NCI-H446 (cell line): ENCODE measurements around the gene TRPM2.
A peak's percentile ranks its signal among the peaks of the same experiment; 100 is the strongest.

ENCODE experiments used
- DNase-seq, 2 experiments: peaks; one replicate each; lab custom pipeline; 2025; lab: John Stamatoyannopoulos, UW

The TRPM2 gene

DNA sequence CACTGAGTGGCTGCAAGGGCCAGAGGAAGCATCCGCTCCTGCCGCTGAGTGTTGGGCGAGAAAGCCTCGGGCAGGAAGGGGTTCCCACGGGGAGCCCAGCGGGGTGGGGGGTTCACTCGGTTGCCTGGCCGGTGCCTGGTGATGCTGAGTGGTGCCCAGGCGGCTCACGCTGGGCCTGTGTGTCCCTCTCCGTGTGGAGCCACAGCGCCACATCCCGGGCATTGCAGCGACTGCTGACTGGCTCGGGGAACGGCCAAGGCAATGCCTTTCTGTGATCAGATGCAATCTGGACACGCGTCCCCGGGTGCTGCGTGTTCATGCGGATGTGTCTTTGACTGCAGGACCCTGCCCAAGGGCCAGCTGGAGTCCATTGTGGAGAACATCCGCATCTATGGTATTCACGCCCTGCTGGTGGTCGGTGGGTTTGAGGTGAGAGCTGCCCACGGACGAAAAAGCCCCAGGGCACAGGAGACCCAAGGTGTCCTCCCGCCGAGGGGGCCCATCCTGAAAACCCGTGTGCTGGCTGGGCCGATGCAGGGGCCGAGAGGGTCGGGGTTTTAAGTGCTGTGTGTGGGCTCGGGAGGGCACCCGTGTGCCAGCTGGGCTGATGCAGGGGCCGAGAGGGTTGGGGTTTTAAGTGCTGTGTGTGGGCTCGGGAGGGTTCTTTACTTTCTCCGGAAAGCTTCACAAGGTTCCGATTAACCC lies 30.6 kb upstream of the TRPM2 start:
- DNase-seq = no peak

DNA sequence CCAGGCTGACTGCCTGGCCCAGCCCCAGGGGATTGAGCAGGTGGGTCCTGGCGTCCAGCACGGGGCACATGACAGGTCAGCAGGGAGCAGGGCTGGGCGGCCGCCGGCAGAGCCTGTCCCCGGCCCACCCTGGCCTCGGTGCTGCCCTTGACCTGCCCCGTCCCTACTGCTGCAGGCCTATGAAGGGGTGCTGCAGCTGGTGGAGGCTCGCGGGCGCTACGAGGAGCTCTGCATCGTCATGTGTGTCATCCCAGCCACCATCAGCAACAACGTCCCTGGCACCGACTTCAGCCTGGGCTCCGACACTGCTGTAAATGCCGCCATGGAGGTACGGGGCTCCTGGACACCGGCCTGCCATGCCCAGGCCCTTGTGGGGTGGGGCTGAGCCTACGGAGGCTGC lies 29.8 kb upstream of the TRPM2 start:
- DNase-seq = no peak

DNA sequence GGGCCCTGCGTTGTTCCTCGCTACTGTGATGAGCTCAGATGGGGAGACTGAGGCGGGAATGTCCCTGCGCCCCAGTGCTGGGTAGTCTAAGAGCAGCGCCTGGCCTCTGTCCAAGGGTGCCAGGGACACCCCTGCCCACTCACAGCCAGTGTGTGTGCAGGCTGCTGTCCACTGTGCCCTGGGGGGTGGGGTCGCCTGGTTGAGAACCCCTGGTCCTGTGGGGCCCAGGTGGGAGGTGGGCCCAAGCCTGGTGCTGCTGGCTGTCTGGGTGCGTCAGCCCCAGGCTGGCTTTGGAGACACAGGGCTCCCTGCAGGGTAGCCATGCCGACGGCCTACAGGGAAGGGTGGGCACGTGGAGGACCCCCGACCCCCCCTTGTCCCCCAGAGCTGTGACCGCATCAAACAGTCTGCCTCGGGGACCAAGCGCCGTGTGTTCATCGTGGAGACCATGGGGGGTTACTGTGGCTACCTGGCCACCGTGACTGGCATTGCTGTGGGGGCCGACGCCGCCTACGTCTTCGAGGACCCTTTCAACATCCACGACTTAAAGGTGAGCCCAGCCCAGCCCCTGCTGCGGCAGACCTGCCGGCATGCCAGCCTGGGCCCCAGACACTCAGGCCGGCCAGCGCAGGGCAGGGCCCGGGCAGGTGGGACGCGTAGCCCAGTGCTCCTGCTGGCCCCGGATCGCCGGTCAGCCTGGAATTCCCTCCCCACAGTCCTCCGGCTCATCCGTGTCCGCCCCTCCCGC lies 29.1 kb upstream of the TRPM2 start:
- no peak for DNase-seq

DNA sequence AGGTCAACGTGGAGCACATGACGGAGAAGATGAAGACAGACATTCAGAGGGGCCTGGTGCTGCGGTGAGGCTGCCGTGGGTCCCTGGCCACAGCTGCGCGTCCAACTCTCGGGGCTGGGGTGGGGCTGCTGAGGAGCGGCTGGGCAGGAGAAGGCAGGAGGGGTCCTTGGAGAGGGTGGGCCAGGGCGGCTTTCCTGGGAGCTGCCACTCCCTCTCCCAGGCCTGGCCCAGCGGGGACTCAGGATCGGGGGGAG lies 28.6 kb upstream of the TRPM2 start:
- DNase-seq = no peak

DNA sequence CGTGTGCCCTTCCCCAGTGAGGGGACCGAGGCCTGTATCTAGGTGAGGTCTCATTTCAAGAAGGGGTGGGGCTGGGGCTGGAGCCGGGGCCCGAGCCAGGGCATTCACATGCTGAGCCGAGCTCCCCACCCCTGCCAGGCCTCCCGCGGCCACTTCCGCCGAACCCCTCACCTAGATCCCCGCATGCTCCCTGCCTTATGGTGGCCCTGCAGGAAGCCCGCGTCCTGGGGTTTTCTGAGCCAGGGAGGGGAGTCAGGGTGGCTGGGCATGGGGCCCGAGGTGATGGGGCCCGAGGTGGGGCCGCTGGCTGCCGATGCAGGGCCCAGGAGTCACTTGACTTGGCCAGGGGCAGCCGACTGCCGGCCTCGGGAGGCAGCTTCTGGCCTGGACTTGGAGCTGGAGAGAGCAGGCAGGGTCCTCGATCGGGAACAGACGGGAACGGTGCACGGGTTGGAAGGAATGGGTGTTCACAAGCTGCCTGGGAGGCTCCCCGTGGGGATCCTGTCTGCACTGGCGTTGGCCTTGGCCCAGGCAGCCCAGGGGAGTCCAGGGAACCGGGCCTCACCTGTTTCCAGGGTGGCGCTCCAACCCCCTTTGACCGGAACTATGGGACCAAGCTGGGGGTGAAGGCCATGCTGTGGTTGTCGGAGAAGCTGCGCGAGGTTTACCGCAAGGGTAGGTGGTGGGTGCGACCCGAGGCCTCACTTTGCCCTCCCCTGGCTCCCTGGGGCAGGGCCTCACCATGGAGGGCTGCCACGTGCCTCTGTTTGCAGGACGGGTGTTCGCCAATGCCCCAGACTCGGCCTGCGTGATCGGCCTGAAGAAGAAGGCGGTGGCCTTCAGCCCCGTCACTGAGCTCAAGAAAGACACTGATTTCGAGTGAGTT lies 27.8 kb upstream of the TRPM2 start:
- no peak for DNase-seq

DNA sequence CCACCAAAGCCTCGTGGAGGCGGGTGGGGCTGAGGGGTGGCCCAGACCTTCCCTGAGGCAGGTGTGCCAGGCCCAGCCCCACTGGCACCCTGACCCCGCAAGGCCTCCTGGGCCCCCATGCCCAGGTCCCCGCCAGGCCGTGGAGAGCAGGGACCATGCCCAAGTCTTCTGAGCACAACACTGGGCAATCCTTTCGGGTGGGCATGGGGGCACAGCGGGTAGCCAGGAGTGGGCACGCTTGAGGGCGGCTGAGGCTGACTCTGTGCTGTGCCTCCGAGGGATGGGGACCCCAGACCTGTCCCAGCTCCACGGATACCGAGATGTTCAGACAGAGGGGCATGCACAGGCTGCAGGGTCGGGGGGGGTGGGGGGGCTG lies 27.2 kb upstream of the TRPM2 start:
- DNase-seq = no peak

DNA sequence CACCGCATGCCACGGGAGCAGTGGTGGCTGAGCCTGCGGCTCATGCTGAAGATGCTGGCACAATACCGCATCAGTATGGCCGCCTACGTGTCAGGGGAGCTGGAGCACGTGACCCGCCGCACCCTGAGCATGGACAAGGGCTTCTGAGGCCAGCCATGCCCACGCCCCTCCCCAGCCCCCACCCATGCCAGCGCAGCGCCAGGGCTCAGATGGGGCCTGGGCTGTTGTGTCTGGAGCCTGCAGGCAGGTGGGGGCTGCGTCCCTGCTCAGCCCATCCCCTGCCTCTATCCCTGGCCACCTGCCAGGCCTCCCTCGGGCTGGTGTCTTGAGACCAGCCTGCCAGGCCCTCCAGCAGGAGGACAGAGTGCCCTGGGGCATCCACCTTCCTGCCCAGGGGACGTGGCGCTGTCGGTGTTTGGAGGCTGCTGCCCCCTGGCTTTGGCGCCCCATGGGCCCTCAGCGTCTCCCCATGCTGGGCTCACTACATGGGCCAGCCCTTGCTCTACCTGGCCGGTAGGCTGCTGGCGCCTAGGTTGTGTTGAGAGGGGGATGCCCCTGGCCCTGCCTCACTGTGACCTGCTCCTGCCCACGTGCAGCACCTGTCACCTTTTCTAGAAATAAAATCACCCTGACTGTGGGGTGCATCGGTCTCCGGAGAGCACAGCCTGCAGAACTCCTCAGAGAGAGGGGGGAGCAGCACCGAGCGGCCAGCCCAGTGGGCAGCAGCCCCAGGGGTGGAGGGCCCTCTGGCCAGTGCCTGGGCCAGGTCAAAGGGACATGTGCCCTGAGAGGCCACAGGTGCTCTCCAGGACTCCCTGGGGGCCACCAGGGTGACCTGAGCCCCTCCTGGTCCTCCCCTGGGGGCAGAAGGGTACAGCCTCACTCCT lies 26.5 kb upstream of the TRPM2 start:
- DNase-seq = no peak

DNA sequence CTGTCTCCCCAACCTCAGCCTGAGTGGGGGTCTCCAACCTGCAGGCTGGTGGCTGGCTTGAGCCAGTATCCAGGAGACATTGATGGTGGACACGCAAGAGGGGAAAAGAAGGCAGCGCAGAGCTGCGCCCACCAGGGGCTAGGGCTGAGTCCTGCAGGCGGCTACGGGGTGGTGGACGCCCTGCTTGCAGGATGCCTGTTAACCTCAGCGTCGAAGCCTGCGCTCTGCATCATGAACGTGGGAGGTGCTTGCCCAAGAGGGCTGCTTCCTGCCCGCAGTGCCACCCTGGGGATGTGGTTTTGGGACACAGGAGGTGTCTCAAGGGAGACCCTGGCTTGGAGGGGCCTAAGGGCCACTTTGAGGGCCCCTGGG lies 25.8 kb upstream of the TRPM2 start:
- no peak for DNase-seq

DNA sequence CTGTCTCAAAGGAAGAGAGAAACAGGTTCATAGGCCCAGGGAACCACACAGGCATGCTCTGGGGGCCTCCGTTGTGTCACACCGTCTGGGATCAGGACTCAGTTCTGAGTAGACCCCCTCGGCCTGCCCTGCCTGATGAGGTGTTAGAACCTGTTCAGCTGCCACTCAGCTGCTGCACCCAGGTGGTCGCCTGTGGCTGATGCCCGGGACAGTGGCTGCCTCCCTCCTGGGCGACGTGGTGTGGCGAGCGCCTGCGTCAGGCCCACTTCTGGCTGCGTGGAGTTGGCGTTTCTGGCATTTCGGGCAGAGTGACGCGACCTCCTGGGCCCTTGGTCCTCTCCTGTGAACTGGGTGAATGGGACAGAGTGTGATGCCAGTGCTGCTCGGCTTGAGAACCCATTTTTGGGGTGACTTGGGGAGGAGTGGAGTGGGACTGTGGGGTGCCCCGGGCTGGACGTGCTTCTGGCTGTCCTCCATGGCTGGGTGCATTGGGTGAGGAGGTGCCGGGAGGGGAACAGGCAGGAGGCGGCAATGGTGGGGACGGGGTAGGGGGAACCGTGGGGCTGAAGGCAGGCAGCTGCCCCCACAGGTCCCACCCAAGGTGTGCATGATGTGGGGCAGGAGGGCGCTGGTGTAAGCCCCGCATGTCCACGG lies 25.1 kb upstream of the TRPM2 start:
- DNase-seq = no peak

DNA sequence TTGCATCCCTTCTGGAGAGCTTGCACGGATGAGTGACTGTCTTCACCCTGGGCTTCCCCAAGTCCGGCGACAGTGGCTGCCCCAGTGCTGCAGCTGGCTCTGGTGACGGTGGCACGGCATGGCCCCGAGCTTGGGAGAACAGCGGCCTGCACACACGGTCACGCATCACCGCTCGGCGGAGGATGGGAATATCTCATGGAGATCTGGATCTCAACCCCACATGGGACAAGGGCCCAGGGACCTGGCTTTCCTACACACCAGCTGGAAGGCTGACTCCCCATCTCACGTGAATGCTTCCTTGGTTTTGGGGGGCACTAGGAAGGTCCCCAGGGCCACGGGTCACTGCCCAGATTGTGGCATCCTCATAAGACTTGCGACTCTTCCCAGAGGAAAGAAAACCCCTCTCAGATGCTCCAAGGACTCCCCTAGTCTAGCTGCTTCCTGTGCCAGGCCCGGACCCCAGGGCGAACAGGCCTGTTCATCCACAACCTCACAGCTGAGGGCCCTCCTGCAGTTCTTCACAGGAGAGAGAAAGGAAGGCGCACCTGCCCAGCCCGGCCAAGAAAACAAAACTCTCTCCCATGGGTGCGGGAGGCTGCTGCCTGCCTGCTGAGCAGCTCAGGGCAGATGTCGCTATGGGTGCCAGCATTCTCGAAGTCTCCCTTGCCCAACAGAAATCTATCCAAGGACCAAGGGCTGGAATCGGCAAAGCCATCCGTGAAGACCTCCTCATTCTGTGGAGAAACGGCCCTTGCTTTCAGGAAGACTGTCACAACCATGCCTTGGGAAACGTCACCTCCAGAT lies 24.1 kb upstream of the TRPM2 start:
- DNase-seq = no peak

DNA sequence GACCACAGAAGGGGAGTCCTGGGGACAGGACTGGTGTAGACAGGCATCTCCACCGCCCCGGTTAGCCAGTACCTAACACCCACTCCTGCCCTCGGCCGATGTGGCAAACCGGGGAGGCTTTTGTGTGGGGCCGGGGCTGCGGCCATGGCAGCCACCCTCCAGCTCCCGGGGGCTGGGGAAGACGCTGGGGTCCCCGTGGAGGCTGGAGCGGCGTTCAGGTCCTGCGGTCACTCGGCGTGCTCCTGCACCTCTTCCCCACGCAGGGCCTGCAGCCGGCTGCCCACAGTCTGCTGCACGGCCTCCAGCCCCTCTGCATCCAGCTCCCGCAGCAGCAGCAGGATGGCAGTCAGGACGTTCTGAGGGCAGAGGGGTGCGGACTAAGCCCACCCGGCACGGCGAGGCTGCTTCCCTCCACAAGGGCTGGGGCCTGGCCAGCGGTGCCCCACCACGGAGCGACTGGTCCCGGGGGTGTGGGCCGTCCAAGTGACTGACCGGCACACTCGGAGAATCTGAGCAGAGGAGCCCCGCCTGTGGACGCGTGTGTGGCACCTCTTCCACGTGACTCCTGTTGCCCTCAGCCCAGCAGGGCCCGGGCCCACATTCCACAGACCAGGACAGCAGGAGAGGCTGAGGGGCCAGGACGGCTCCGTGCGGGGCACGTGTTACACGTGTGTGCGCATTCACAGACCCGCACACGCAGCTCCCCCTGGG lies 23.3 kb upstream of the TRPM2 start:
- no peak for DNase-seq

DNA sequence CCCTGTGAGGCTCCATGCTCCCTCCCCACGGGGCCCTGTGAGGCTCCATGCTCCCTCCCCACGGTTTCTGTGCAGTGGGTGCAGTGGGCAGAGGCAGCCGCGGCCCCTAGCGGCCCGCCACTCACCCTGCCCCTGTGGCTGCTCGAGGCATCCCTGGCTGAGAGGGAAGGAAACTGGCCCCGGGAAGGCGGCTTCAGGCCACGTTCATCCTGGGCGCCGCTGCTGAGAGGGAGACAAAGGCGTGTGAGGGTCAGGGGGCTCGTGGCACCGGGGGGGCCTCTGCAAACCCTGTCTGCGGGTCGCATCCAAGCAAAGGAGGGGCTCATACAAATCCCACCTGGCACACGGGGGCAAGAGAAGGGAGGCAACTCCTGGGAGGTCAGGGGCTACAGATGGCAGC lies 22.7 kb upstream of the TRPM2 start:
- no peak for DNase-seq

DNA sequence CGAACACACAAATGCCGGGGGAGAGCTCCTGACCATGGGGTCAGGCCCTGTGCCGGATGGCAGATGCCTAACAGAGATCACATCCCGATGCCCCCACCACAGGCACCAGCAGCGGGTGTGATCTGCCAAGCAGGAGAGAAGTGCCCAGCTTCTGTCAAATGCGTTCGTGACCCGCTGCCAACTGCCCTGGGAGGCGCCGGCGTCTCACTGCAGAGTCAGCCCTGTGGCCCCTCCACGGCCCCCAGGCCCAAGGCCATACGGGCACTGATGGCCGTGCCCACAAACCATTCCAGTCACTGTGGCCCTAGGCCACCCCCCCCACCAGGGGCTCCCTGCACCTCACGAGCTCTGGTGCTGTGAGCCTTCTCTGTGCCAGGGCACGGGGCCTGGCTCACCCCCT lies 22.2 kb upstream of the TRPM2 start:
- no peak for DNase-seq

DNA sequence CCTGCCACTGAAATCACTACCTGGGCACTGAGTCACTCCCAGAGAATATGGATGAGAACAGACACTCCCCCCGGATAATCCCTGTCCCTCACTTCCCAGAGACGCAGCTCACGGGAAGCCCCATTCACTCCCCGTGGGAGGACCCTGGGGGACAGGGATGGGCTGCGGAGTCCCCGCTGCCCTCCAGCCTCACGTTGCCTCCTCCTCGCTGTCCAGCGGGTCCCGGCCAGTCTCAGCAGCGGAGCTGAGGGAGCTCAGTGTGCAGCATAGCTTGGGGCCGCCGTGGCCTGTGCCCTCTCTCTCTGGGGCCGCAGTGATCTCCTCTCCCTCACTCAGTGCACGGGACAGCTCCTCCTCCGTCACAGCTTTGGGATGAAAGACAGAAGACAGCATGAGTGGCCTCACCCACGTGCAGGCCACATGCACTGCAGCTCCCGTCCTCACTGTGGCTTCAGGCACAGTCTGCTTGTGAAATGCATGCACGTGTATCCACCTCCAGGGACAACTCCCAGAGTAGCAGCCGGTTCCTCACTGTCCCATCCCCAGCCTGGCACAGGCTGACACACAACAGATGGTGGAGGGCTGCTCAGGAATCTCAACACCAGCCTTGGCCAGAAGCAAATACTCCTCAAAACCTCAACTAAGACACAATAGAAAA lies 21.6 kb upstream of the TRPM2 start:
- peak in 1 of 2 experiments; percentile 84 for DNase-seq

DNA sequence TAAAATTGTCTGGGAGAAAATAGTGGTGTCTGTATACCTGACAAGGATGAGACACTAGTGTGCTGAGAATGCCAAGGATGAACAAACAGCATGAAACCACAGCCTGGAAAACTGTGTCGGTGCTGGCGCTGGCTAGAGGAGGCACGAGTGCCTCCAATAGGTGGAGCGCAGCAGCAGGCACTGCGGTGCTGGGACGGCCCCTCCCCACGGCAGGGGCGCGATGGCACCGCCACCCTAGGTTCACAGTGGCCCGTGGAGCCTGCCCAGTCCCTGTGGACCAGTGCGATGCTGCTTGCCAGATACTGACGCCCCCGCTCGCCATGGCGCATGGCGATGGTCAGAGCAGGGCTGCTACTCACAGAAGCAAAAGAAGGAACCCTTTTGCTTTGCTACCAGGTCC lies 21.0 kb upstream of the TRPM2 start:
- no peak for DNase-seq

DNA sequence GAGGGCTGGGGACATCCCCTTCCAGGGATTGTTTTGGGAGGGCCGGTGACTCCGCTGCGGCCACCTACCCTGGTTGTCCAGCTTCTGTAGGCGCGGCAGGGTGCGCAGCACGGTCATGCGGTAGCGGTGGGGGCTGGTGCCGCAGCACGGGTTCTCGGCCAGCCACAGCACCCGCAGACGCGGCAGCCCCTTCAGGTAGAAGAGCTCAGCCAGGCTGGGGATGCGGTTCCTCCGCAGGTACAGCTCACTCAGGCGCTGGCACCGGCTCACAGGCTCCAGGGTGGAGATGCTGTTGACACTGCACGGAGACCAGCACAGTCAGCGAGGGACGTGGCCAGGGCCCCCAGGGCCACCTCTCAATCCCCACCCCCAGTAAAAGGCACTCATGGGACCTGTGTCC lies 20.5 kb upstream of the TRPM2 start:
- no peak for DNase-seq

DNA sequence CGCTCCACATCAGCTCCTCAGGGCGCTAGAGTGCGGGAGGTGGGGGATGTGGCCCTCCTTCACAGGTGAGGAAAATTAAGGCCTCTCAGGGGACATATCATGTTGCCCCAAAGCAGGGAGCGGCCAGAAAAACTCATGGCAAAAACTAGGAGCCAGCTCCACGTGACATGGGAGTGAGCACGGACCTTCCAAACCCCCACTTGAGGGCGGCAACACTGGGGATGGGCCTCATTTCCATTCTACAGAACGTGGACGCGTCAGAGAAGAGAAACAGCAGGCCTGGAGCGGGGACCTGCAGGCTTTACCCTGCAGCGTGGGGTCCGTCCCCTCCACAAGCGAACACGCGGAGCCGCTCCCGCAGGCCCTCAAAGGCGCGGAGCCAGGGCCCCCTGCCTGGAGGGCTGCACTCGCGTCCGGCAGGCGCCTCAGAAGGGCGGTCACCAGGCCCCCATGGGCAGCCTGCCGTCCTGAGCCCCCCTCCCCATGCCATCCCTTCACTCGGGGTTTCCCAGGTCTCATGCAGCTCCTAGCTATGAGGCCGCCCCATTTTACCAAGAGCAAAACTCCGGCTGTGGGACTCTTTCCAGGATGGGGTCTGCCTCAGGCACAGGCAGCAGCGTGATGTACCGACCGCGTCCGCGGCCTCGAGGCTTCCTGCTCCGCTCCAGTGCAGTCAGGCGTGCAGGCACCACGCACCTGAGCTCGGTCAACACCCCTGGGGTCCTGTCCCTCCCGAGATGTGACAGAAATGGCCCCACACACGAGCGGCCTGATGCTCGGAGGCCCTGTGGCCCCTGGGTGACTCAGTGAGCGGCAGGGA lies 19.7 kb upstream of the TRPM2 start:
- no peak for DNase-seq

DNA sequence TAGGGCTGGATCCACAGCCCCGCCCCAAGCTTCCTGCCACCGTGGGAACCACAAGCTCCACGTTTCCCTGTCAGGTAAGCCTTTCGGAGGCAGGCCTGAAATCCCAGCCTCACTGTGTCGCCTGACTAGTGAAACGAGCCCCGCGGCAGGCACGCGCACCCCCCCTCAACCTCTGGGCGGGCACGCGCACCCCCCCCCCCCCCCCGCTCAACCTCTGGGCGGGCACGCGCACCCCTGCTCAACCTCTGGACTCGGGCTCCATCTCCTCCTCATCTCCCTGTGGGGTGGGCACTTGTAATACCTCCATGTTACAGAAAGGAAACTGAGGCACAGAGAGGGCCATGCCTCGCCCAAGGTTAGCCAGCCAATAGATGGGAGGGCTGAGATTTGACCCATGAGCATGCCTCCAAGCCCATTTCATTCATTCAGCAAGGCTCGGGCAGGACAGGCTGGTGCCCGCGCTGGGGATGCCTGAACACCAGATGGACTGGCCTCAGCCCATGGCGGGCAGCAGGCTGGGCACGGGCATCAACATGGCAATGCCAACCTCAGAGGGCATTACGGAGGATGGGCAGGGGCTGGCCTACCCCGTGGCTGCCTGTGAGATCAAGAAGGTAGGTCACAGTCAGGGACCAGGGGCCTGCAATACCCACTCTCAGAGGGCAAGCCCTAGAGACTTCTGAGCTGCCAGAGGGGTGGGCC lies 18.9 kb upstream of the TRPM2 start:
- no peak for DNase-seq
